Neural progenitor cell (in vitro differentiated cells): ENCODE measurements around the gene LYZL4. TPM values are rescaled to one million over a fixed set of nuclear protein-coding genes. Genes with fewer than 3 reads are reported as not detected.

ENCODE experiments used
- DNase-seq: peaks from one replicate; pipeline ENCODE4 v3.0.0-alpha.2; 2016; ENCODE audit warnings: low spot score
- H2AFZ ChIP-seq: fragments of 200-600 bp; sonication (generic); replicated peaks from 2 replicates; pipeline ENCODE4 v1.6.1; 2016; ENCODE audit warnings: antibody characterized with exemption
- H3F3A ChIP-seq: fragments of 200-600 bp; sonication (generic); 2 replicates; pipeline ENCODE4 v1.6.1; 2016; ENCODE audit warnings: antibody characterized with exemption, low read depth
- H3K27ac ChIP-seq: fragments of 200-600 bp; sonication (generic); 2 replicates; pipeline ENCODE4 v1.5.1; 2016; ENCODE audit warnings: mild to moderate bottlenecking
- H3K27me3 ChIP-seq: fragments of 200-600 bp; sonication (generic); 2 replicates; pipeline ENCODE4 v1.6.1; 2016; ENCODE audit warnings: mild to moderate bottlenecking, moderate library complexity
- H3K36me3 ChIP-seq: fragments of 200-600 bp; sonication (generic); 2 replicates; pipeline ENCODE4 v1.5.1; 2016
- H3K4me1 ChIP-seq: fragments of 200-600 bp; sonication (generic); 2 replicates; pipeline ENCODE4 v1.6.1; 2016; ENCODE audit warnings: mixed run types
- H3K4me2 ChIP-seq: fragments of 200-600 bp; sonication (generic); 2 replicates; pipeline ENCODE4 v1.6.1; 2016
- H3K4me3 ChIP-seq: fragments of 200-600 bp; sonication (generic); 2 replicates; pipeline ENCODE4 v1.5.1; 2016
- H3K79me2 ChIP-seq: fragments of 200-600 bp; sonication (generic); 2 replicates; pipeline ENCODE4 v1.6.1; 2016; ENCODE audit warnings: low read depth
- H3K9ac ChIP-seq: fragments of 200-600 bp; sonication (generic); 2 replicates; pipeline ENCODE4 v1.6.1; 2016
- H3K9me3 ChIP-seq: fragments of 200-600 bp; sonication (generic); 2 replicates; pipeline ENCODE4 v1.5.1; 2016; ENCODE audit warnings: low read depth
- H4K20me1 ChIP-seq: fragments of 200-600 bp; sonication (generic); 2 replicates; pipeline ENCODE4 v1.6.1; 2016; ENCODE audit warnings: low read depth
- H3K27ac Mint-ChIP-seq: 3 replicates; pipeline ENCODE4 v1.8.0; 2021; ENCODE audit warnings: mixed read lengths
- H3K27me3 Mint-ChIP-seq: 2 replicates; pipeline ENCODE4 v1.8.0; 2022; ENCODE audit warnings: low read depth, mild to moderate bottlenecking, inconsistent platforms, moderate library complexity, mixed read lengths; ENCODE audit not compliant: insufficient read depth
- H3K36me3 Mint-ChIP-seq: 3 replicates; pipeline ENCODE4 v1.8.0; 2021; ENCODE audit warnings: mixed read lengths
- H3K4me1 Mint-ChIP-seq: 3 replicates; pipeline ENCODE4 v1.8.0; 2021; ENCODE audit warnings: mixed read lengths
- H3K4me3 Mint-ChIP-seq: 3 replicates; pipeline ENCODE4 v1.8.0; 2021; ENCODE audit warnings: mild to moderate bottlenecking, moderate library complexity, mixed read lengths
- H3K9me3 Mint-ChIP-seq: 3 replicates; pipeline ENCODE4 v1.8.0; 2020; ENCODE audit warnings: mixed read lengths
- CTCF ChIP-seq: fragments of 200-600 bp; sonication (generic); IDR thresholded peaks from 2 replicates; pipeline ENCODE4 v1.5.1; 2017; ENCODE audit warnings: antibody characterized with exemption, mild to moderate bottlenecking
- EZH2 ChIP-seq: fragments of 200-600 bp; sonication (generic); IDR thresholded peaks from 2 replicates; pipeline ENCODE4 v1.6.1; 2017; ENCODE audit warnings: antibody characterized with exemption, mild to moderate bottlenecking, moderate library complexity
- EZH2phosphoT487 ChIP-seq: fragments of 200-600 bp; sonication (generic); IDR thresholded peaks from 2 replicates; pipeline ENCODE4 v1.6.1; 2017; ENCODE audit warnings: antibody characterized with exemption
- total RNA-seq: library from RNA; depleted of rRNA; stranded (reverse); fragments of >200 nt; gene quantifications from 2 replicates; pipeline ENCODE4 v1.2.3, GENCODE V29; 2015; ENCODE audit warnings: low replicate concordance

Gene LYZL4
- total RNA-seq, 1 donor from 2014 or later = not detected

DNA sequence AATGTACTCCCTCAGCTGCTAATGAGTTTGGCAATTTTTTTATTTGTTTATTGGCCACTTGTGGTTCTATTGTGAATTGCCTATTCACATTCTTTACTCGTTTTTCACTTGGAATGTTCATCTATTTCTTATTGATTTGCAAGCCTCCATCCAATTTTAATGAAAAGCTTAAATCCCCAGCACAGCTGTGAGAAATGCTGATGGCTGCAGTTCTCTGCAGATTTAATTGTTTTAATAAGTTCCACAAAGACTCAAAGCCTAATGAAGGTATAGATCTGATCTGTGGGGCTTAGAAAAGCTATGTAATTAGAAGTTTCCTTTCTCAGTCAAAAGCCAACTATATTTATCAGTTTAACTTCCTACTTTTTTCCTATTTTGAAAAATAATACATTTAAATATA, 41.5 kb downstream of the LYZL4 start:
- no peak overlapping the region for H3K9ac ChIP-seq
- H3K4me1 ChIP-seq = peaks cover 26% of the 10 kb centered on the region
- no peak overlapping the region for H3K4me3 ChIP-seq
- H3K9me3 ChIP-seq = no peaks in the 10 kb centered on the region
- H3K9me3 Mint-ChIP-seq = peaks cover 9% of the 10 kb centered on the region
- no peak overlapping the region for H3K4me3 Mint-ChIP-seq
- no peaks in the 10 kb centered on the region for H3K36me3 ChIP-seq
- H3K4me1 Mint-ChIP-seq = peaks cover 35% of the 10 kb centered on the region
- no peaks in the 10 kb centered on the region for H3K36me3 Mint-ChIP-seq
- H3K27me3 ChIP-seq = no peaks in the 10 kb centered on the region
- no peaks in the 10 kb centered on the region for H4K20me1 ChIP-seq
- peaks cover 9% of the 10 kb centered on the region for H3K27me3 Mint-ChIP-seq
- no peaks in the 10 kb centered on the region for H3K79me2 ChIP-seq
- peaks cover 2% of the 10 kb centered on the region for H3F3A ChIP-seq
- peak overlapping the region; percentile 99 for H3K27ac Mint-ChIP-seq
- TF ChIP-seq CTCF (no peak), EZH2 (no peak), EZH2phosphoT487 (no peak)
- H2AFZ ChIP-seq = no peak overlapping the region
- no peak for DNase-seq
- peak overlapping the region; percentile 11 for H3K4me2 ChIP-seq
- no peak overlapping the region for H3K27ac ChIP-seq

- Histone ChIP-seq H2AFZ (no peak overlapping the region), H3K79me2 (no peaks in the 10 kb centered on the region), H3F3A (peaks cover 2% of the 10 kb centered on the region), H3K4me1 (peaks cover 26% of the 10 kb centered on the region), H3K4me3 (no peak overlapping the region), H3K27me3 (no peaks in the 10 kb centered on the region), H3K27ac (no peak overlapping the region), H3K9me3 (no peaks in the 10 kb centered on the region), H3K36me3 (no peaks in the 10 kb centered on the region), H4K20me1 (no peaks in the 10 kb centered on the region), H3K9ac (no peak overlapping the region), H3K4me2 (no peak overlapping the region)
- H3K9me3 Mint-ChIP-seq = peaks cover 11% of the 10 kb centered on the region
- no peak overlapping the region for H3K27ac Mint-ChIP-seq
- no peaks in the 10 kb centered on the region for H3K36me3 Mint-ChIP-seq
- no peak for DNase-seq
- H3K4me3 Mint-ChIP-seq = no peak overlapping the region
- TF ChIP-seq EZH2 (no peak), EZH2phosphoT487 (no peak), CTCF (no peak)
- peaks cover 9% of the 10 kb centered on the region for H3K27me3 Mint-ChIP-seq
- H3K4me1 Mint-ChIP-seq = peaks cover 35% of the 10 kb centered on the region
Observed at GRCh38 chr3:42367903-42368302, 42.5 kb downstream of the LYZL4 start.

GRCh38 chr3:42366550-42366949, 43.9 kb downstream of the LYZL4 start:
- Mint-ChIP-seq H3K4me1 (peaks cover 35% of the 10 kb centered on the region), H3K36me3 (no peaks in the 10 kb centered on the region), H3K9me3 (peaks cover 11% of the 10 kb centered on the region), H3K27me3 (peaks cover 6% of the 10 kb centered on the region), H3K27ac (no peak overlapping the region), H3K4me3 (no peak overlapping the region)
- Histone ChIP-seq H3K4me2 (no peak overlapping the region), H3K4me1 (peaks cover 26% of the 10 kb centered on the region), H3K27ac (no peak overlapping the region), H2AFZ (peak overlapping the region; percentile 81), H3K27me3 (no peaks in the 10 kb centered on the region), H3K9ac (no peak overlapping the region), H4K20me1 (no peaks in the 10 kb centered on the region), H3K36me3 (no peaks in the 10 kb centered on the region), H3K79me2 (no peaks in the 10 kb centered on the region), H3K4me3 (no peak overlapping the region), H3F3A (peaks cover 2% of the 10 kb centered on the region), H3K9me3 (no peaks in the 10 kb centered on the region)
- TF ChIP-seq EZH2phosphoT487 (no peak), EZH2 (no peak), CTCF (no peak)
- peak; percentile 25 for DNase-seq
